ENCODE results near the gene MRTFA. TPM values are rescaled to one million over a fixed set of nuclear protein-coding genes. Genes with fewer than 3 reads are reported as not detected.
"Not testable (repeated sequence)": the region's sequence is repeated elsewhere in the genome, so short reads cannot be mapped to it uniquely, and the experiment has no call there.

Gene MRTFA
- polyA plus RNA-seq, 2 donors: 10.7 to 16.5 TPM

DNA sequence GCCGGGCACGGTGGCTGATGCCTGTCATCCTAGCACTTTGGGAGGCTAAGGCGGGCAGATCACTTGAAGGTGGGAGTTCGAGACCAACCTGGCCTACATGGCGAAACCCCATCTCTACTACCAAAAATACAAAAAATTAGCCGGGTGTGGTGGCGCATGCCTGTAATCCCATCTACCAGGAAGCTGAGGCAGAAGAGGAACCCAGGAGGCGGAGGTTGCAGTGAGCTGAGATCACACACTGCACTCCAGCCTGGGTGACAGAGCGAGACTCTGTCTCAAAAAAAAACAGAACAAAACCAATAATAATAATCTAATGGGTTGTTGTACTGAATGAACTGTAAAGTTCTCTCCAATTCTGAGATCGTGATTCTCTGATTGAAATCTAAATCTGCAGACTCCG, 258.1 kb downstream of the MRTFA start:
- H3K9me3 ChIP-seq (ENCODE audit: control insufficient read depth in 2 of 2, insufficient read depth in 1 of 2, low read depth in 1 of 2, low read length in 1 of 2); H3K4me1 ChIP-seq (ENCODE audit: control insufficient read depth in 2 of 2, insufficient read depth in 2 of 2, low read length in 1 of 2); H3K27me3 ChIP-seq (ENCODE audit: control insufficient read depth in 1 of 2, insufficient read depth in 2 of 2, low read length in 2 of 2); H3K36me3 ChIP-seq (ENCODE audit: control insufficient read depth in 2 of 2, insufficient read depth in 2 of 2, low read length in 1 of 2); H3K4me3 ChIP-seq (ENCODE audit: low read depth in 1 of 2, low read length in 2 of 2); H3K27ac ChIP-seq (ENCODE audit: low read depth in 2 of 2, low read length in 1 of 2): not testable (repeated sequence)
- WGBS, 2 donors: 94% methylated on average over 11 of the region's 11 CpGs

DNA sequence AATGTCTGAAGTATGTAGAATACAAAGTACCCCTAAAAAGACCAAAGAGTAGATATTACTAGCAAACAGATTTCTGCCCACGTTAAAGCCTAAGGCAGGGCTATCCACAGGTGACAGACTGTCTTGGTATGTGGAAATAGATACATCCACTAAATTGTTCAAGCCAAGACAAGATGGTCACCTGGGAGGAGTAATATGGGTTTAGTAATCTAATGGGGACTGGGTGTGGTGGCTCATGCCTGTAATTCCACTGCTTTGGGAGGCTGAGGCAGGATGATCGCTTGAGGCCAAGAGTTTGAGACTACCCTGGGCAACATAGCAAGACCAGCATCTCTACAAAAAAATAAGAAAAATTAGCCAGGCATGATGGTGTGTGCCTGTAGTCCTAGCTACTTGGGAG, 258.6 kb downstream of the MRTFA start:
- H3K27me3 ChIP-seq (ENCODE audit: control insufficient read depth in 1 of 2, insufficient read depth in 2 of 2, low read length in 2 of 2): no peaks in the 10 kb centered on the region
- H3K27ac ChIP-seq (ENCODE audit: low read depth in 2 of 2, low read length in 1 of 2): no peak overlapping the region
- no peak overlapping the region for H3K4me3 ChIP-seq (ENCODE audit: low read depth in 1 of 2, low read length in 2 of 2)
- no peaks in the 10 kb centered on the region for H3K9me3 ChIP-seq (ENCODE audit: control insufficient read depth in 2 of 2, insufficient read depth in 1 of 2, low read depth in 1 of 2, low read length in 1 of 2)
- 77 to 91% methylated on average over 2 of the region's 2 CpGs for WGBS, 2 donors
- no peaks in the 10 kb centered on the region for H3K4me1 ChIP-seq (ENCODE audit: control insufficient read depth in 2 of 2, insufficient read depth in 2 of 2, low read length in 1 of 2)
- no peaks in the 10 kb centered on the region for H3K36me3 ChIP-seq (ENCODE audit: control insufficient read depth in 2 of 2, insufficient read depth in 2 of 2, low read length in 1 of 2)

GRCh38 chr22:40376149-40376548, 260.4 kb downstream of the MRTFA start:
- Histone ChIP-seq H3K36me3 (ENCODE audit: control insufficient read depth in 2 of 2, insufficient read depth in 2 of 2, low read length in 1 of 2) (no peaks in the 10 kb centered on the region), H3K9me3 (ENCODE audit: control insufficient read depth in 2 of 2, insufficient read depth in 1 of 2, low read depth in 1 of 2, low read length in 1 of 2) (no peaks in the 10 kb centered on the region), H3K27me3 (ENCODE audit: control insufficient read depth in 1 of 2, insufficient read depth in 2 of 2, low read length in 2 of 2) (no peaks in the 10 kb centered on the region), H3K27ac (ENCODE audit: low read depth in 2 of 2, low read length in 1 of 2) (no peak overlapping the region), H3K4me1 (ENCODE audit: control insufficient read depth in 2 of 2, insufficient read depth in 2 of 2, low read length in 1 of 2) (no peaks in the 10 kb centered on the region), H3K4me3 (ENCODE audit: low read depth in 1 of 2, low read length in 2 of 2) (no peak overlapping the region)
- WGBS, 2 donors: 63 to 76% methylated on average over 5 of the region's 5 CpGs

- Histone ChIP-seq H3K4me1 (ENCODE audit: control insufficient read depth in 2 of 2, insufficient read depth in 2 of 2, low read length in 1 of 2) (no peaks in the 10 kb centered on the region), H3K27ac (ENCODE audit: low read depth in 2 of 2, low read length in 1 of 2) (no peak overlapping the region), H3K27me3 (ENCODE audit: control insufficient read depth in 1 of 2, insufficient read depth in 2 of 2, low read length in 2 of 2) (no peaks in the 10 kb centered on the region), H3K36me3 (ENCODE audit: control insufficient read depth in 2 of 2, insufficient read depth in 2 of 2, low read length in 1 of 2) (no peaks in the 10 kb centered on the region), H3K4me3 (ENCODE audit: low read depth in 1 of 2, low read length in 2 of 2) (no peak overlapping the region), H3K9me3 (ENCODE audit: control insufficient read depth in 2 of 2, insufficient read depth in 1 of 2, low read depth in 1 of 2, low read length in 1 of 2) (no peaks in the 10 kb centered on the region)
- WGBS, 2 donors: 95 to 97% methylated on average over 8 of the region's 8 CpGs
Measured at GRCh38 chr22:40374567-40374966, 262.0 kb downstream of the MRTFA start.

DNA sequence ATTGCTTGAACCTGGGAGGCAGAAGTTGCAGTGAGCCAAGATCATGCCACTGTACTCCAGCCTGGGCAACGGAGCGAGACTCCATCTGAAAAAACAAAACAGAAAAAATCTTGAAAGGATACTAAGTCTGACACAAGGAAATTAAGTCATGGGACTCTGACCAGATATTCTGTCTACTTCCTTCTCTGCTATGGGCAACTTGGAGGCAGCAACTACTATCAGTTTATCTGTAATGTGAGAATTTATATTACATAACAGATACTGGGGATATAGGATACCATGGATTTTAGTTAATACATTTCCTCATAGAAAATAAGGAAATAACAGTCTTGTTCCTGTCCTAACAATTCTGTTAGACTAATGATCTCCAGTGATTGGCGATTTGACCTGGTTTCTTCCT, 267.7 kb downstream of the MRTFA start:
- no peaks in the 10 kb centered on the region for H3K4me1 ChIP-seq (ENCODE audit: control insufficient read depth in 2 of 2, insufficient read depth in 2 of 2, low read length in 1 of 2)
- 80 to 90% methylated on average over 3 of the region's 3 CpGs for WGBS, 2 donors
- H3K27me3 ChIP-seq (ENCODE audit: control insufficient read depth in 1 of 2, insufficient read depth in 2 of 2, low read length in 2 of 2): no peaks in the 10 kb centered on the region
- H3K4me3 ChIP-seq (ENCODE audit: low read depth in 1 of 2, low read length in 2 of 2): no peak overlapping the region
- no peaks in the 10 kb centered on the region for H3K9me3 ChIP-seq (ENCODE audit: control insufficient read depth in 2 of 2, insufficient read depth in 1 of 2, low read depth in 1 of 2, low read length in 1 of 2)
- H3K36me3 ChIP-seq (ENCODE audit: control insufficient read depth in 2 of 2, insufficient read depth in 2 of 2, low read length in 1 of 2): peaks cover 10 to 15% of the 10 kb centered on the region in 2 donors
- H3K27ac ChIP-seq (ENCODE audit: low read depth in 2 of 2, low read length in 1 of 2): no peak overlapping the region

DNA sequence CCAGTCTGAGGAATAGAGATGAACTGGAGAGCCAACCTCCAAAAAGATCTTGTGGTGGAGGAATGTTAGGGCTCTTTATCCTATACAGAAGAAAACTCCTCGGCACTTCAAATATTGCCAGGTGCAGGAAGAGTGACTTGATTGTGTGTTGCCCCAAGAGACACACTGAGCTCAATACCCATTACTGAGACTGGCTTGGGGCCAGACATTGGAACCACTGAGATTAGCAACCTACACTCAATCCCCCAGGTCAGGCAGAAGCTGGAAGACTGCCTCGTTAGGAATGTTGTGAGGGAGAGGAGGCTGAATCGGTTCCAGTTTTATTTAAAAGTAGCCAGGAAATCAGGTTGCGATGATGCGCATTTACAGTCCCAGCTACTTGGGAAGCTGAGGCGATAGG, 268.5 kb downstream of the MRTFA start:
- Histone ChIP-seq H3K36me3 (ENCODE audit: control insufficient read depth in 2 of 2, insufficient read depth in 2 of 2, low read length in 1 of 2) (peaks cover 10 to 16% of the 10 kb centered on the region in 2 donors), H3K27ac (ENCODE audit: low read depth in 2 of 2, low read length in 1 of 2) (no peak overlapping the region), H3K4me3 (ENCODE audit: low read depth in 1 of 2, low read length in 2 of 2) (no peak overlapping the region), H3K9me3 (ENCODE audit: control insufficient read depth in 2 of 2, insufficient read depth in 1 of 2, low read depth in 1 of 2, low read length in 1 of 2) (no peaks in the 10 kb centered on the region), H3K4me1 (ENCODE audit: control insufficient read depth in 2 of 2, insufficient read depth in 2 of 2, low read length in 1 of 2) (no peaks in the 10 kb centered on the region), H3K27me3 (ENCODE audit: control insufficient read depth in 1 of 2, insufficient read depth in 2 of 2, low read length in 2 of 2) (no peaks in the 10 kb centered on the region)
- 82 to 84% methylated on average over 6 of the region's 6 CpGs for whole genome bisulfite sequencing, 2 donors

- Histone ChIP-seq H3K27me3 (ENCODE audit: control insufficient read depth in 1 of 2, insufficient read depth in 2 of 2, low read length in 2 of 2) (no peaks in the 10 kb centered on the region), H3K27ac (ENCODE audit: low read depth in 2 of 2, low read length in 1 of 2) (no peak overlapping the region), H3K36me3 (ENCODE audit: control insufficient read depth in 2 of 2, insufficient read depth in 2 of 2, low read length in 1 of 2) (peaks cover 10 to 21% of the 10 kb centered on the region in 2 donors), H3K9me3 (ENCODE audit: control insufficient read depth in 2 of 2, insufficient read depth in 1 of 2, low read depth in 1 of 2, low read length in 1 of 2) (no peaks in the 10 kb centered on the region), H3K4me1 (ENCODE audit: control insufficient read depth in 2 of 2, insufficient read depth in 2 of 2, low read length in 1 of 2) (no peaks in the 10 kb centered on the region), H3K4me3 (ENCODE audit: low read depth in 1 of 2, low read length in 2 of 2) (no peak overlapping the region)
- WGBS, 2 donors: 53 to 60% methylated on average over 6 of the region's 6 CpGs
Measured at GRCh38 chr22:40367342-40367741, 269.2 kb downstream of the MRTFA start.

DNA sequence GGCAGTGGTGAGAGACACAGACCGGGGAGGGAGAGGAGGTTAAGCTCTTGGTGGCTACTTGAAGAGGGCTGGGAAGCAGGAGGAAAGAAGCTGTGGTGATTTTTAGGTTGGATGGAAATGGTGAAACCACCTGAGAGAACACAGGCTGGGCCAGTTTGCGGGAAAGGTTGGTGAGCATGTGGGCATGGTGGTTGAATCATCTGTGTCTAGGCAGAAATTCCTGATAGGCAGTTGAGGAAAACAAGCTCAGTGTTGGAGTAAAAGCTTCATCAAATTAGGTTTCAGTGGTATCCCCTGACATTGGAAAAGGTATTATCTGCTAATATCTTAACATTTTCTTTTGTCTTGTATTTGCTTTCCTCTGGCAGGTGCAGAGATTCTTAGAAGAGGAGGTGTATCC, 270.5 kb downstream of the MRTFA start:
- Histone ChIP-seq H3K27me3 (ENCODE audit: control insufficient read depth in 1 of 2, insufficient read depth in 2 of 2, low read length in 2 of 2) (no peaks in the 10 kb centered on the region), H3K4me1 (ENCODE audit: control insufficient read depth in 2 of 2, insufficient read depth in 2 of 2, low read length in 1 of 2) (no peaks in the 10 kb centered on the region), H3K36me3 (ENCODE audit: control insufficient read depth in 2 of 2, insufficient read depth in 2 of 2, low read length in 1 of 2) (peaks cover 14 to 34% of the 10 kb centered on the region in 2 donors), H3K27ac (ENCODE audit: low read depth in 2 of 2, low read length in 1 of 2) (no peak overlapping the region), H3K9me3 (ENCODE audit: control insufficient read depth in 2 of 2, insufficient read depth in 1 of 2, low read depth in 1 of 2, low read length in 1 of 2) (no peaks in the 10 kb centered on the region), H3K4me3 (ENCODE audit: low read depth in 1 of 2, low read length in 2 of 2) (no peak overlapping the region)
- WGBS, 2 donors: 93 to 94% methylated on average over 2 of the region's 2 CpGs

DNA sequence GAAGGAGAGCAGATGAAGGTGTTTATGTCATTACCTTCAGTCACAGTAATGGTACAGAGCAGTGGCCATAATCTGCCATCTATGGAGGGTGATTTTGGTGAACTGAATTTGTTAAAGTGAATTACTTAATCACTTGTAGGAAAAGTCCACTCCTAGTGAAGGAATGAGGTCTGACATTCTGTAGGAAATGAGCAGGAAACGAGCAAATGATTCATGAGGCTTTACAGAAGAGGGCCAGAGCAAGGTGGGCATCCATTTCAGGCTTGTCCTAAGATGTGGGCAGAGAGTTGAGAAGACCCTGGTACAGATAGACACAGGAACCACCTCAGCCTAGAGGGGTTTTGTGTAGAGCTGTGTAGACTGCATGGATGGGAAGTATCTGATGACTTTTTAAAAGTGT, 272.1 kb downstream of the MRTFA start:
- H3K36me3 ChIP-seq (ENCODE audit: control insufficient read depth in 2 of 2, insufficient read depth in 2 of 2, low read length in 1 of 2): peaks cover 14 to 42% of the 10 kb centered on the region in 2 donors
- no peaks in the 10 kb centered on the region for H3K4me1 ChIP-seq (ENCODE audit: control insufficient read depth in 2 of 2, insufficient read depth in 2 of 2, low read length in 1 of 2)
- H3K9me3 ChIP-seq (ENCODE audit: control insufficient read depth in 2 of 2, insufficient read depth in 1 of 2, low read depth in 1 of 2, low read length in 1 of 2): no peaks in the 10 kb centered on the region
- H3K27ac ChIP-seq (ENCODE audit: low read depth in 2 of 2, low read length in 1 of 2): no peak overlapping the region
- no peaks in the 10 kb centered on the region for H3K27me3 ChIP-seq (ENCODE audit: control insufficient read depth in 1 of 2, insufficient read depth in 2 of 2, low read length in 2 of 2)
- 81 to 84% methylated on average over 1 of the region's 1 CpG for WGBS, 2 donors
- no peak overlapping the region for H3K4me3 ChIP-seq (ENCODE audit: low read depth in 1 of 2, low read length in 2 of 2)

GRCh38 chr22:40363059-40363458, 273.5 kb downstream of the MRTFA start:
- no peaks in the 10 kb centered on the region for H3K4me1 ChIP-seq (ENCODE audit: control insufficient read depth in 2 of 2, insufficient read depth in 2 of 2, low read length in 1 of 2)
- 86 to 94% methylated on average over 3 of the region's 3 CpGs for WGBS, 2 donors
- no peak overlapping the region for H3K4me3 ChIP-seq (ENCODE audit: low read depth in 1 of 2, low read length in 2 of 2)
- peaks cover 22 to 47% of the 10 kb centered on the region in 2 donors for H3K36me3 ChIP-seq (ENCODE audit: control insufficient read depth in 2 of 2, insufficient read depth in 2 of 2, low read length in 1 of 2)
- no peaks in the 10 kb centered on the region for H3K27me3 ChIP-seq (ENCODE audit: control insufficient read depth in 1 of 2, insufficient read depth in 2 of 2, low read length in 2 of 2)
- H3K27ac ChIP-seq (ENCODE audit: low read depth in 2 of 2, low read length in 1 of 2): no peak overlapping the region
- H3K9me3 ChIP-seq (ENCODE audit: control insufficient read depth in 2 of 2, insufficient read depth in 1 of 2, low read depth in 1 of 2, low read length in 1 of 2): no peaks in the 10 kb centered on the region

All from esophagus (tissue), 2 donors.